Myocyte (in vitro differentiated cells): ENCODE measurements around the gene CLEC4M. TPM values are rescaled to one million over a fixed set of nuclear protein-coding genes. Genes with fewer than 3 reads are reported as not detected.
"Not testable (repeated sequence)": the region's sequence is repeated elsewhere in the genome, so short reads cannot be mapped to it uniquely, and the experiment has no call there.

ENCODE experiments used
- DNase-seq: peaks from one replicate; pipeline ENCODE4 v3.0.0-alpha.2; 2012; ENCODE audit warnings: low read depth
- total RNA-seq: library from RNA; depleted of rRNA; stranded (reverse); fragments of >200 nt; gene quantifications from 2 replicates; pipeline ENCODE4 v1.2.3, GENCODE V29; 2014

CLEC4M gene
- total RNA-seq, 1 donor from 2014 or later: not detected

DNA sequence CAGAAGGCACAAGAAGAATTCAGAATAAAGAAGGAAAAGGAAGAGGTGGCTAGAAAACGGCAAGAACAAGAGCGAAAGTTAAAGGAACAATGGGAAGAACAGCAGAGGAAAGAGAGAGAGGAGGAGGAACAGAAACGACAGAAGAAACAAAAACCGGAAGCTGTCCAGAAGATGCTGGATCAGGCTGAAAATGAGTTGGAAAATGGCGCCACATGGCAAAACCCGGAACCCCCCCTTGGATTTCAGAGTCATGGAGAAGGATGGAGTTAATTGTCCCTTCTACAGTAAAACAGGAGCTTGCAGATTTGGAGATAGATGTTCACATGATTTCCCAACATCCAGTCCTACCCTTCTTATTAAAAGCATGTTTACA is 22.4 kb upstream of the CLEC4M start:
- no peak for DNase-seq

- no peak for DNase-seq
Measured at GRCh38 chr19:7742575-7742974, 20.5 kb upstream of the CLEC4M start.

DNA sequence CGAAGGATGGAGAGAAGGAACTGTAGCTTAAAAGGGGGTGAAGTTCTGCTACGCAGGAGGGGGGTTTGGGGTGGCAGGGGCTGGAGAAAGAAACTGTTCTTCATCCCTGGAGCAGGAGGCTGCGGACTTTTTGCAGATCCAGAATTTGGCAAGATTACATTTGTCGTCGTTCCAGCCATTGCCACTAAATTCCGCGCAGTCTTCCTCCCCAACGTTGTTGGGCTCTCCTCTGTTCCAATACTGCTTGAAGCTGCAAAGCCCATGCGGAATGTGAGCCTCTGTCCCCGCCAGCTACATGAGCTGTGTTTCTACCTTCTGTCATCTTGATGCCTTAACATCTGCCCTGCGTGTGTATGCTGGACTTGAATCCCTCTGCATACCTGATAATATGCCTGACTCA is 20.1 kb upstream of the CLEC4M start:
- DNase-seq: no peak

- DNase-seq: no peak
Measured at GRCh38 chr19:7743425-7743841, 19.6 kb upstream of the CLEC4M start.

GRCh38 chr19:7744199-7744786 is 18.8 kb upstream of the CLEC4M start:
- no peak for DNase-seq

- DNase-seq: no peak
Measured at GRCh38 chr19:7744871-7745650, 18.0 kb upstream of the CLEC4M start.

- not testable (repeated sequence) for DNase-seq
Measured at GRCh38 chr19:7746306-7746705, 16.7 kb upstream of the CLEC4M start.

DNA sequence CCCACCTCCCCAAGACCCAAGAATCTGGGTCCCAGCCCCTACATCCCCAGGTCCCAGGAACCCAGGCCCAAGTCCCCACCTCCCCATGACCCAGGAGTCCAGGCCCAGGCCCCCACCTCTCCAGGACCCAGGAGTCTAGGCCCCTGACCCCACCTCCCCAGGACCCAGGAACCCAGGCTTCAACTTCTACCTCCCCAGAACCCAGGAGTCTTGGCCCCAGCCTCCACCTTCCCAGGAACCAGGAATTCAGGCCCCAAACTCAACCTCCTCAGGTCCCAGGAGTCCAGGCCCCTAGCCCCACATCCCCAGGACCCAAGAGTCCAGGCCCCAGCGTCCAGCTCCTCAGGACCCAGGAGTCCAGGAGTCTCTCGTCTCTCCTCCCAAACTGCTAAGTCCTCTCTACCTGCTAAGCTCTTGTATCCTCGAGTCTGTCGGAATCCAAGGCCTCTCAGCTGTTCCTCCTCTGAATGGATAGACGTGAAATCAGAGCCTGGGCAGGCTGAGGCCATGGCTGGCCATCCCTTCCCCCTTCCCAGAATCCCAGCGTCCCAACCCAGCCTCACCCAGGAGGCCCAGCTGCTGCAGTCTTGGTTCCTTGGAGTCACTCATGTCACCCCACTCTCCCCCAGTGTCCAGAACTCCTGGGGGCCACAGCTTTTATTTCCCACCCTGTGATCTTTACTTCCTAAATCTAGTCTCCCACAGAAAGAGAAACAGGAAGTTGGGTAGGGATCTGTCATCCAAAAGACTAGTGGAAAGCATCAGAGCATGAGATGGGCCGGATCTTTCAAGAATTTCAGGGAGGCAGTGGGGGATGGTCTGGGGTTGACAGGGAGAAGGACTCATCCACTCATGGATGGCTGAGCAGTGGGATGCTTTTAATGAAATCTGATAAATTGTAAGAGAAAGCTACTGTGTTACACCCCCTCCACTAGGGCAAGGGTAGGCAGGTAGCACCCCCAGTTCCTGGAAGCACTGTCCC is 15.8 kb upstream of the CLEC4M start, which contains the start of gene CD209:
CD209 (minus strand) TSS at position 632 of the 982 bp plus-strand sequence; CDS start at position 609, 23 bp downstream.
- DNase-seq: no peak

- DNase-seq: no peak
Measured at GRCh38 chr19:7748171-7748570, 14.9 kb upstream of the CLEC4M start.

DNA sequence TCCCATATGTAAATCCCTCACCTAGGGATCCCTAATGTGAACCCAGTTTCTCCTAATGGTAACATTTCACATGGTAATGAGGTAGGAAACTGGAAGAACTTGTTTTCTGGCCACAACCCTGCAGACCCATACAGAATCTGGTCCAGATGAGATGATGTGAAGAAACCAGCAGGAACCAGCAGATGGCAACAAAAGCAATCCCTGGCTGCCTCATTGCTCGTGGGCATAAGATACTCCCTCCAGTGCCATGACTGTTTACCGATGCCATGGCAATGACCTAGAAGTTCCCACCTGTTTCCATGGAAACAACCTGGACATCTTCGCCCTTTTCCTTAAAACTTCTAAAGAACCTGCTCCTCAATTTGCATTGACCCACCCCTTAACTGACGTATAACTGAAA is 14.3 kb upstream of the CLEC4M start:
- DNase-seq: no peak

- peak; percentile 3 for DNase-seq
Measured at GRCh38 chr19:7751157-7751783, 11.8 kb upstream of the CLEC4M start.

- no peak for DNase-seq
Measured at GRCh38 chr19:7756258-7756657, 6.8 kb upstream of the CLEC4M start.

- no peak for DNase-seq
Measured at GRCh38 chr19:7757358-7757757, 5.7 kb upstream of the CLEC4M start.

GRCh38 chr19:7759156-7759555 is 3.9 kb upstream of the CLEC4M start:
- DNase-seq: no peak

DNA sequence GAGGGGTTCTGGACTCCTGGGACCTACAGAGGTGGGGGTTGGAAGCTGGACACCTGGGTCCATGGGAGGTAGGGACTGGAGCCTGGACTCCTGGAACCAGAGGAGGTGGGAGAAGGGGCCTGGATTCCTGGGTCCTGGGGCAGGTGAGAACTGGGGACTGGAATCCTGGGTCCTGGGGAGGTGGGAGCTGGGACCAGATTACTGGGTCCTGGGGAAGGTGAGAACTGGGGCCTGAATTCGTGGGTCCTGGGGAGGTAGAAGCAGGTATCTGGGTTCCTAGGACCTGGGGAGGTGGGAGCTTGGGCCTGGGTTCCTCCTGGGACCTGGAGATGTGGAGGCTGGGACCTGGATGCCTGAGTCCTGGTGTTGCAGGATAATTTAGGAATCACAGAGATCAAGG is 653 bp downstream of the CLEC4M start:
- DNase-seq: no peak

- not testable (repeated sequence) for DNase-seq
Measured at GRCh38 chr19:7764157-7764556, 1.1 kb downstream of the CLEC4M start.

GRCh38 chr19:7765043-7765442 is 2.0 kb downstream of the CLEC4M start:
- not testable (repeated sequence) for DNase-seq

GRCh38 chr19:7766535-7766934 is 3.5 kb downstream of the CLEC4M start:
- DNase-seq: no peak

DNA sequence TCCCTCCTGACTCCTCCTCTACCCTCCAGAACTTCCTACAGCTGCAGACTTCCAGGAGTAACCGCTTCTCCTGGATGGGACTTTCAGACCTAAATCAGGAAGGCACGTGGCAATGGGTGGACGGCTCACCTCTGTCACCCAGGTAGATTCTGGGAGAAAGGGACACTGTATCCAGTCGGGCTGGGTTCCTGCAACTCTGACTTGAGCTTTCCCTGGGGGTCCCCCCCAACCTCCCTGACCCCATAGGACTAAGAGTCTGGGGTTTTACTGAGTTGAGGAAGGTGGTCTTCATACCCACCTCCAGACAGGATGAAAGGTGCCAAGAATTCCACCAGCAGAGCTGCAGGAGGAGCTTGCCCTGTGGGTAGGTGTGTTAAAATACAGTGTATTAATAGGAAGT is 4.4 kb downstream of the CLEC4M start:
- no peak for DNase-seq

DNA sequence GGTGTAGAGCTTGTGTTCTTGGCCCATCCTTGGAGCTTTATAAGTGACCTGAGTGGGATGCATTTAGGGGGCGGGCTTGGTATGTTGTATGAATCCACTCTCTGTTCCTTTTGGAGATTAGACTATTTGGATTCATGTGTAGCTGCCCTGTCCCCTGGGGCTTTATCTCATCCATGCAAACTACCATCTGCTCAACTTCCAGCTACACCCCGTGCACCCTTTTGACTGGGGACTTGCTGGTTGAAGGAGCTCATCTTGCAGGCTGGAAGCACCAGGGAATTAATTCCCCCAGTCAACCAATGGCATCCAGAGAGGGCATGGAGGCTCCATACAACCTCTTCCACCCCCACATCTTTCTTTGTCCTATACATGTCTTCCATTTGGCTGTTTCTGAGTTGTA is 6.1 kb downstream of the CLEC4M start:
- no peak for DNase-seq

DNA sequence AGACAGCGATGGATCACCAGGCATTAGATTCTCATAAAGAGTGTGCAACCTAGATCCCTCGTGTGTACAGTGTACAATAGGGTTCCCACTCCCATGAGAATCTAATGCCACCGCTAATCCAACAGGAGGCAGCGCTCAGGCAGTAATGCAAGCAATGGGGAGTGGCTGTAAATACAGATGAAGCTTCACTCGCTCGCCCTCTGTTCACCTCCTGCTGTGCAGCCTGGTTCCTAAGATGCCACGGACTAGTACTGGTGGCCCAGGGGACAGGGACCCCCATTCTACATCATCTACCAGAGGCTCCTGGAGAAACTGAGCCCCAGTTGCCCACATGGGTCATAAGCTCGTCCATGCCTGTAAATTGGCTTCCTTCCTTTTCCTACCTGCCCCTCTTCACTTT is 8.0 kb downstream of the CLEC4M start:
- no peak for DNase-seq
